Measurements from ENCODE around the gene UGGT2.

DNA sequence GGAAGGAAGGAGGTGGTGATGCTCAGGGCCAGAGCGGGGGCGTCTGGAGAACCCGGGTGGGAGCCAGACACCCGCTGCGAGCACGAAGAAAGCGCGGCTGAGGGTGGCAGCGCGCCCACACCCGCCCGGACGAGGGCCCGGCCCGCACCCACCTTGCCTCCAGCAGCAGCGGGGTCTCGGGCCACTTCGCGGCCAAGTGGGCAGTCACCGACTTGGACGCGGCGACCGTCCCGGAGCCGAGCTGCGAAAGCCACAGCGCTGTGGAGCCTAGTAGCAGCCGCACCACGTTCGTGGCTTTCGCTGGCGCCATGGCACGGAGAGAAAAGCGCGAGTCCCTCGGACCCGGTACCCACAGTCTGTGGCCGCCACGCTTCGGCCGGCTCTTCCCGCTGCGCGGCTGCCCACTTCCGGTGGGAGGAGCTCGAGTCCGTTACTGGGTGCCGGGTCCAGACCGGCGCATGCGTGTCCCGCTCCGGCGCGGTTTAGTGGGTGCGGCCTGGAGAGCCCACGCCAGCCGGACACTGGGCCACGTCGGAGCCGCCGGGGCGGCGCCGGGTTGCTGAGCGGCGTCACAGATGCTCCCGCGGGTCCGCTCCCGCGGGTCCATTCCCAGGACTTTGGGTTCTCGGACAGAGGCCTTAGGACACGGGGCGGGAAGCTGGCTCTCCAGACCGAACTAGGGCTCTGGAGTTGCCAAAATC, at the start of gene UGGT2:
- TF ChIP-seq ZC3H4 (CRISPR knock-in tag; IDR thresholded peaks at IDR 0.05; ENCODE audit: borderline replicate concordance) (no peak), HDAC3 (IDR thresholded peaks at IDR 0.05; ENCODE audit: borderline replicate concordance, partially characterized antibody) (no peak), ZNF197 (CRISPR knock-in tag; IDR thresholded peaks at IDR 0.05; ENCODE audit: low read depth) (no peak), PHF8 (IDR thresholded peaks at IDR 0.05; ENCODE audit: borderline replicate concordance, low read length) (peak; percentile 94), ZNF778 (CRISPR knock-in tag; IDR thresholded peaks at IDR 0.05) (no peak), SMAD3 (CRISPR knock-in tag; conservative IDR thresholded peaks at IDR 0.05) (no peak), BHLHE40 (IDR thresholded peaks at IDR 0.05; ENCODE audit: low read length) (no peak), NFE2L1 (tag; IDR thresholded peaks at IDR 0.05; ENCODE audit: borderline replicate concordance, low read depth) (no peak), UBTF (IDR thresholded peaks at IDR 0.05; ENCODE audit: borderline replicate concordance in 1 of 2, low read depth in 2 of 2, low read length in 2 of 2) (no peak), NUFIP1 (IDR thresholded peaks at IDR 0.05; ENCODE audit: partially characterized antibody) (no peak), ZBED1 (IDR thresholded peaks at IDR 0.05) (no peak), SMARCA4 (IDR thresholded peaks at IDR 0.05) (no peak)
- TF ChIP-seq, protein P1, sequence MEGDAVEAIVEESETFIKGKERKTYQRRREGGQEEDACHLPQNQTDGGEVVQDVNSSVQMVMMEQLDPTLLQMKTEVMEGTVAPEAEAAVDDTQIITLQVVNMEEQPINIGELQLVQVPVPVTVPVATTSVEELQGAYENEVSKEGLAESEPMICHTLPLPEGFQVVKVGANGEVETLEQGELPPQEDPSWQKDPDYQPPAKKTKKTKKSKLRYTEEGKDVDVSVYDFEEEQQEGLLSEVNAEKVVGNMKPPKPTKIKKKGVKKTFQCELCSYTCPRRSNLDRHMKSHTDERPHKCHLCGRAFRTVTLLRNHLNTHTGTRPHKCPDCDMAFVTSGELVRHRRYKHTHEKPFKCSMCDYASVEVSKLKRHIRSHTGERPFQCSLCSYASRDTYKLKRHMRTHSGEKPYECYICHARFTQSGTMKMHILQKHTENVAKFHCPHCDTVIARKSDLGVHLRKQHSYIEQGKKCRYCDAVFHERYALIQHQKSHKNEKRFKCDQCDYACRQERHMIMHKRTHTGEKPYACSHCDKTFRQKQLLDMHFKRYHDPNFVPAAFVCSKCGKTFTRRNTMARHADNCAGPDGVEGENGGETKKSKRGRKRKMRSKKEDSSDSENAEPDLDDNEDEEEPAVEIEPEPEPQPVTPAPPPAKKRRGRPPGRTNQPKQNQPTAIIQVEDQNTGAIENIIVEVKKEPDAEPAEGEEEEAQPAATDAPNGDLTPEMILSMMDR (IDR thresholded peaks at IDR 0.05 in 2 of 3, conservative IDR thresholded peaks at IDR 0.05 in 1 of 3; ENCODE audit: insufficient read depth in 2 of 3, low read depth in 1 of 3, low read length in 3 of 3), result no peak
- TF ChIP-seq, protein P2, sequence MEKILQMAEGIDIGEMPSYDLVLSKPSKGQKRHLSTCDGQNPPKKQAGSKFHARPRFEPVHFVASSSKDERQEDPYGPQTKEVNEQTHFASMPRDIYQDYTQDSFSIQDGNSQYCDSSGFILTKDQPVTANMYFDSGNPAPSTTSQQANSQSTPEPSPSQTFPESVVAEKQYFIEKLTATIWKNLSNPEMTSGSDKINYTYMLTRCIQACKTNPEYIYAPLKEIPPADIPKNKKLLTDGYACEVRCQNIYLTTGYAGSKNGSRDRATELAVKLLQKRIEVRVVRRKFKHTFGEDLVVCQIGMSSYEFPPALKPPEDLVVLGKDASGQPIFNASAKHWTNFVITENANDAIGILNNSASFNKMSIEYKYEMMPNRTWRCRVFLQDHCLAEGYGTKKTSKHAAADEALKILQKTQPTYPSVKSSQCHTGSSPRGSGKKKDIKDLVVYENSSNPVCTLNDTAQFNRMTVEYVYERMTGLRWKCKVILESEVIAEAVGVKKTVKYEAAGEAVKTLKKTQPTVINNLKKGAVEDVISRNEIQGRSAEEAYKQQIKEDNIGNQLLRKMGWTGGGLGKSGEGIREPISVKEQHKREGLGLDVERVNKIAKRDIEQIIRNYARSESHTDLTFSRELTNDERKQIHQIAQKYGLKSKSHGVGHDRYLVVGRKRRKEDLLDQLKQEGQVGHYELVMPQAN (IDR thresholded peaks at IDR 0.05; ENCODE audit: borderline replicate concordance), result peak; percentile 67
